ENCODE measurements around the gene NR5A1.

DNA sequence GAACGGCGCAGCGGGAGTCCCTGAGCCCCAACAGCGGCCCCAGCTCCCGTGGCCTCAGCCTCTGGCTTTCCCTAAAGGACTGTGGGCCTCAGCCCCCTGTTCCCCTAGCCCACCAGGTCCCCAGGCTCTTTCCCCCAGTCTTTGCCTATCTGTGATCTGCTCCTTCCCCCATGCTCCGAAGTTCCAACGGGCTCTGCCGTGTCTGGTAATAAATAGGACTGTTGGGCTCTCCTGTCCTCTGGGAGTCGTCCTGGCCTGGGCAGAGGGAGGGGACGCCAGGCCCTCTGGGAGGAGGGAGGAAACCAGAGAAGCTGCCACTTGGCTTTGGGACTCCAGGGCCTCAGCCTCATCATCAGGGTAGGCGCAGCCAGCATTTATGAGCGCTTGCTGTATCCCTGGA, 28.8 kb downstream of the NR5A1 start:
- TF ChIP-seq MAZ (IDR thresholded peaks at IDR 0.05; ENCODE audit: borderline replicate concordance, low read depth, low read length), result no peak
- no peak for TF ChIP-seq MAZ (CRISPR knock-in tag; IDR thresholded peaks at IDR 0.05; ENCODE audit: low read depth)
- no peak for TF ChIP-seq SP2 (CRISPR knock-in tag; IDR thresholded peaks at IDR 0.05)
- TF ChIP-seq ARNTL (CRISPR knock-in tag; IDR thresholded peaks at IDR 0.05), result no peak
- TF ChIP-seq MLXIP (CRISPR knock-in tag; IDR thresholded peaks at IDR 0.05; ENCODE audit: borderline replicate concordance), result no peak
- TF ChIP-seq ZFP37 (CRISPR knock-in tag; IDR thresholded peaks at IDR 0.05; ENCODE audit: borderline replicate concordance), result no peak
- TF ChIP-seq POLR2A (IDR thresholded peaks at IDR 0.05; ENCODE audit: insufficient read depth in 1 of 2, low read depth in 2 of 2, low read length in 2 of 2), result no peak
- no peak for TF ChIP-seq ZNF232 (CRISPR knock-in tag; IDR thresholded peaks at IDR 0.05; ENCODE audit: borderline replicate concordance)
- no peak for TF ChIP-seq POLR2AphosphoS5 (IDR thresholded peaks at IDR 0.05; ENCODE audit: low read depth, low read length)
- TF ChIP-seq NFRKB (IDR thresholded peaks at IDR 0.05), result no peak
- TF ChIP-seq CAMTA2 (CRISPR knock-in tag; IDR thresholded peaks at IDR 0.05; ENCODE audit: borderline replicate concordance), result no peak
- TF ChIP-seq RFX5 (IDR thresholded peaks at IDR 0.05; ENCODE audit: low read depth, low read length), result no peak
- TF ChIP-seq ZNF253 (CRISPR knock-in tag; IDR thresholded peaks at IDR 0.05; ENCODE audit: borderline replicate concordance), result no peak
- TF ChIP-seq AKAP8 (CRISPR knock-in tag; IDR thresholded peaks at IDR 0.05), result no peak
- TF ChIP-seq SETDB1 (CRISPR knock-in tag; IDR thresholded peaks at IDR 0.05; ENCODE audit: borderline replicate concordance), result no peak
